A673 (cell line): ENCODE measurements around the gene TMEM156. TPM values are rescaled to one million over a fixed set of nuclear protein-coding genes. Genes with fewer than 3 reads are reported as not detected.

Experiments
- BruUV-seq: library from RNA; stranded (reverse); fragments of 400-500 nt; replicated peaks from 2 replicates; lab custom pipeline; 2021; lab: Mats Ljungman, UMichigan
- CTCF ChIA-PET: fragments of 300-600 bp; sonication (Branson Sonifier 250); formaldehyde crosslinking; loops from one replicate; lab custom pipeline; 2022; ENCODE audit warnings: antibody characterized with exemption; lab: Charles Lee
- POLR2A ChIA-PET: fragments of 300-600 bp; sonication (Branson Sonifier 250); formaldehyde crosslinking; loops from one replicate; lab custom pipeline; 2022; ENCODE audit warnings: antibody characterized with exemption; ENCODE audit not compliant: low non-redundant PET; lab: Charles Lee
- DNase-seq: peaks from one replicate; pipeline ENCODE4 v3.0.0-alpha.2; 2015; ENCODE audit warnings: low spot score
- H3K27ac ChIP-seq: fragments of 200-600 bp; sonication (generic); 2 replicates; pipeline ENCODE4 v1.5.1; 2016; ENCODE audit warnings: mixed run types, low read depth, mild to moderate bottlenecking, mixed read lengths, antibody characterized with exemption, low read length; ENCODE audit not compliant: poor library complexity, severe bottlenecking
- H3K27me3 ChIP-seq: fragments of 200-600 bp; sonication (generic); replicated peaks from 2 replicates; pipeline ENCODE4 v1.6.1; 2017; ENCODE audit warnings: mixed run types, low read depth, mild to moderate bottlenecking, mixed read lengths, antibody characterized with exemption, low read length; ENCODE audit not compliant: insufficient read depth, poor library complexity
- H3K36me3 ChIP-seq: fragments of 200-600 bp; sonication (generic); 2 replicates; pipeline ENCODE4 v1.6.1; 2016; ENCODE audit warnings: mixed run types, mild to moderate bottlenecking, mixed read lengths, antibody characterized with exemption, low read length; ENCODE audit not compliant: insufficient read depth, poor library complexity, severe bottlenecking
- H3K4me1 ChIP-seq: fragments of 200-600 bp; sonication (generic); 2 replicates; pipeline ENCODE4 v1.6.1; 2017; ENCODE audit warnings: mixed run types, mild to moderate bottlenecking, mixed read lengths, antibody characterized with exemption, low read length; ENCODE audit not compliant: insufficient read depth, poor library complexity, severe bottlenecking
- H3K4me3 ChIP-seq: fragments of 200-600 bp; sonication (generic); 2 replicates; pipeline ENCODE4 v1.5.1; 2016; ENCODE audit warnings: low read depth, mixed run types, mild to moderate bottlenecking, mixed read lengths, low read length; ENCODE audit not compliant: poor library complexity, severe bottlenecking
- H3K9me3 ChIP-seq: fragments of 200-600 bp; sonication (generic); 2 replicates; pipeline ENCODE4 v1.6.1; 2016; ENCODE audit warnings: mixed run types, low read depth, mild to moderate bottlenecking, mixed read lengths, antibody characterized with exemption, low read length; ENCODE audit not compliant: poor library complexity, severe bottlenecking
- EZH2 ChIP-seq: fragments of 200-600 bp; sonication (generic); IDR thresholded peaks from 2 replicates; pipeline ENCODE4 v1.6.1; 2017; ENCODE audit warnings: borderline replicate concordance, low read depth, mild to moderate bottlenecking, mixed read lengths, antibody characterized with exemption, low read length; ENCODE audit not compliant: poor library complexity, severe bottlenecking
- intact Hi-C: fragments of 100-400 bp; cut with micrococcal nuclease; formaldehyde crosslinking; loops from one replicate; pipeline ENCODE4 v1.10.0; 2022; ENCODE audit not compliant: unreplicated experiment
- total RNA-seq: library from RNA; stranded (reverse); gene quantifications from 2 replicates; pipeline ENCODE4 v1.2.3, GENCODE V29; 2021
- TF ChIP-seq, protein P1 (sequence below): fragments of 300-800, 200-600 bp; sonication (generic); conservative IDR thresholded peaks from 2 replicates; pipeline ENCODE4 v1.5.1; 2017; ENCODE audit warnings: low read depth, mild to moderate bottlenecking, antibody characterized with exemption, low read length, moderate library complexity, mixed read lengths

Gene TMEM156
- total RNA-seq, 1 experiment from 2014 or later = not detected

DNA sequence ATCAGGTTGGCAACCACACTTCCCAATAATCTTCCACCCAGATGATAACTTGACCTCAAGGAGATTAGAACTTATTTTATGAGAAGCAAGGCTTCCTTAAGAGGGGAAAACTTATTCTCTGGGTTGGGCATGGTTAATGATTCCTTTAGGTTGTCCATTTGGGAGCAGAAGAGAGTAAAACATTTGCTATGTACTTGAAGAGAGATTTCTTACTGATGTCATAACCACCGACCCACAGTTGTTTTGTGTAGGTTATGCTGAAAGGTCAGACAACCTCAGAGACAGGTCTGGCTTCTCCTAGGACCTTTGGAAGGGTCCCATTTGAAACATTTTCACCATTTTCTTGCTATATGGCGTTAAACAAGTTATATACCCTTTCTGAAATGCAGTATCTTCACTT is 108.5 kb downstream of the TMEM156 start:
- Histone ChIP-seq H3K4me3 (no peak overlapping the region), H3K27me3 (no peaks in the 10 kb centered on the region), H3K27ac (no peak overlapping the region), H3K4me1 (peaks cover 9% of the 10 kb centered on the region), H3K9me3 (no peaks in the 10 kb centered on the region), H3K36me3 (no peaks in the 10 kb centered on the region)
- DNase-seq = no peak
- no TSS peak for BruUV-seq
- CTCF ChIA-PET = no interaction called here
- TF ChIP-seq, protein P1, sequence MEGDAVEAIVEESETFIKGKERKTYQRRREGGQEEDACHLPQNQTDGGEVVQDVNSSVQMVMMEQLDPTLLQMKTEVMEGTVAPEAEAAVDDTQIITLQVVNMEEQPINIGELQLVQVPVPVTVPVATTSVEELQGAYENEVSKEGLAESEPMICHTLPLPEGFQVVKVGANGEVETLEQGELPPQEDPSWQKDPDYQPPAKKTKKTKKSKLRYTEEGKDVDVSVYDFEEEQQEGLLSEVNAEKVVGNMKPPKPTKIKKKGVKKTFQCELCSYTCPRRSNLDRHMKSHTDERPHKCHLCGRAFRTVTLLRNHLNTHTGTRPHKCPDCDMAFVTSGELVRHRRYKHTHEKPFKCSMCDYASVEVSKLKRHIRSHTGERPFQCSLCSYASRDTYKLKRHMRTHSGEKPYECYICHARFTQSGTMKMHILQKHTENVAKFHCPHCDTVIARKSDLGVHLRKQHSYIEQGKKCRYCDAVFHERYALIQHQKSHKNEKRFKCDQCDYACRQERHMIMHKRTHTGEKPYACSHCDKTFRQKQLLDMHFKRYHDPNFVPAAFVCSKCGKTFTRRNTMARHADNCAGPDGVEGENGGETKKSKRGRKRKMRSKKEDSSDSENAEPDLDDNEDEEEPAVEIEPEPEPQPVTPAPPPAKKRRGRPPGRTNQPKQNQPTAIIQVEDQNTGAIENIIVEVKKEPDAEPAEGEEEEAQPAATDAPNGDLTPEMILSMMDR = no peak
- no peak for TF ChIP-seq EZH2
- intact Hi-C loops = no loop called here
- POLR2A ChIA-PET = no interaction called here

DNA sequence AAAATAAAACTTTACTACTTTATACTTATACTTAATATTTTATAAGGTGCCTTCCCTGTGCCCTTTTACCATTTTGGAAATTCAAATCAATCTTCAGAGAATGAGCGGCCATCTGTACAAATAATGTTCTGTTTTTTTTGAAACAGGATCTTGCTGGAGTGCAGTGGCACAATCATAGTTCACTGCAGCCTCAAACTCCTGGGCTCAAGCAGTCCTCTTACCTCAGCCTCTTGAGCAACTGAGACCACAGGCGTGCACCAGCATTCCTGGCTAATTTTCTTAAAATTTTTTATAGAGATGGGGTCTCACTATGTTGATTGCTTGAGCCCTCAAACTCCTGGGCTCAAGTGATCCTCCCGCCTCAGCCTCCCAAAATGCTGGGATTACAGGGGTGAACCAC is 111.1 kb downstream of the TMEM156 start:
- no TSS peak for BruUV-seq
- POLR2A ChIA-PET = no interaction called here

DNA sequence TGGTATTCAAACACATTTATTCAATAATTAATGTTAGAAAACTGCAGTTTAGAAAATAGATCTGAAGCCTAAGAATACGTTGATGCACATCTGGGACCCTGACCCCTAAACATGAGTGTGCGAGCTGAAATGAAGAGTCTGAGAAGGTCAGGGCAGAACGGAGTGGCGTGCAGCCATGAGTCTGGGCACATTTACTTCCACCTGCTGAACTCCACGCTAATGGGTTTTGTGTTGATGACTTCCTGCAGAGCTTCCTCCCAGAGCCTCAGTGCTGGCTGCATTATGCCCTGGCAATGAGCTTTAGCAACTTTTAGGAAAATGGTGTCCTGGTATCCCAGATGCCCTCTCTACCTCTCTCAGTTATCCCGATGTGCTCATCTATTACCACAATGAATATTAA is 111.5 kb downstream of the TMEM156 start:
- intact Hi-C loops = no loop called here
- H3K36me3 ChIP-seq = no peaks in the 10 kb centered on the region
- no TSS peak for BruUV-seq
- H3K27me3 ChIP-seq = no peaks in the 10 kb centered on the region
- POLR2A ChIA-PET = no interaction called here
- H3K9me3 ChIP-seq = no peaks in the 10 kb centered on the region
- no peak overlapping the region for H3K27ac ChIP-seq
- peaks cover 9% of the 10 kb centered on the region for H3K4me1 ChIP-seq
- H3K4me3 ChIP-seq = no peak overlapping the region
- no peak for DNase-seq
- CTCF ChIA-PET = no interaction called here
- no peak for TF ChIP-seq EZH2
- TF ChIP-seq, protein P1 = no peak

More for the DNA sequence above, 111.1 kb downstream of the TMEM156 start:
- H3K27me3 ChIP-seq = no peaks in the 10 kb centered on the region
- no peaks in the 10 kb centered on the region for H3K9me3 ChIP-seq
- H3K4me3 ChIP-seq = no peak overlapping the region
- H3K27ac ChIP-seq = no peak overlapping the region
- TF ChIP-seq, protein P1 = no peak
- TF ChIP-seq EZH2 = no peak
- peaks cover 9% of the 10 kb centered on the region for H3K4me1 ChIP-seq
- intact Hi-C loops = no loop called here
- DNase-seq = no peak
- H3K36me3 ChIP-seq = no peaks in the 10 kb centered on the region
- CTCF ChIA-PET = no interaction called here
